Fibroblast of mammary gland (primary cell): ENCODE results near the gene CREB3L1.
A peak's percentile ranks its signal among the peaks of the same experiment; 100 is the strongest.

Experiments used
- DNase-seq: peaks from one replicate; pipeline ENCODE4 v3.0.0-alpha.2; 2010; ENCODE audit warnings: low read depth
- H3K4me3 ChIP-seq: 2 replicates; pipeline ENCODE4 v1.5.1; 2011; ENCODE audit warnings: low read depth, mild to moderate bottlenecking, low read length, moderate library complexity; ENCODE audit not compliant: control insufficient read depth
- CTCF ChIP-seq: conservative IDR thresholded peaks from 2 replicates; pipeline ENCODE4 v1.5.1; 2011; ENCODE audit warnings: low read depth, low read length, inconsistent platforms; ENCODE audit not compliant: control insufficient read depth, insufficient read depth

CREB3L1 gene

GRCh38 chr11:46238078-46238966 lies 39.1 kb upstream of the CREB3L1 start:
- H3K4me3 ChIP-seq: peak overlapping the region; percentile 59
- peak; percentile 65 for DNase-seq
- no peak for TF ChIP-seq CTCF

GRCh38 chr11:46238967-46239800 lies 38.3 kb upstream of the CREB3L1 start:
- H3K4me3 ChIP-seq: peak overlapping the region; percentile 59
- DNase-seq: peak; percentile 82
- TF ChIP-seq CTCF: peak; percentile 59

DNA sequence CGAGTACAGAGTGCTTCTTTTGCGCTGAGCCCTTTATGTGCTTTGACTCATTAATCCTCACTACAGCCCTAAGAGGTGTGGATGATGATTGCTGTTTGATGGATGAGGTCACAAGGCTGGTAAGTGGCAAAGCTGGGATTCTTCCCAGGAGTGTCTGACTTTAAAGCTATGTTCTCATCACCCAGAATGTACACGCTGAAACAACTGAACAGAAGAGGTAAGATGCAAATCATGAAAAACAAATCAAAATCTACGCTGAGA lies 37.7 kb upstream of the CREB3L1 start:
- H3K4me3 ChIP-seq: no peak overlapping the region
- TF ChIP-seq CTCF: no peak
- DNase-seq: peak; percentile 76

DNA sequence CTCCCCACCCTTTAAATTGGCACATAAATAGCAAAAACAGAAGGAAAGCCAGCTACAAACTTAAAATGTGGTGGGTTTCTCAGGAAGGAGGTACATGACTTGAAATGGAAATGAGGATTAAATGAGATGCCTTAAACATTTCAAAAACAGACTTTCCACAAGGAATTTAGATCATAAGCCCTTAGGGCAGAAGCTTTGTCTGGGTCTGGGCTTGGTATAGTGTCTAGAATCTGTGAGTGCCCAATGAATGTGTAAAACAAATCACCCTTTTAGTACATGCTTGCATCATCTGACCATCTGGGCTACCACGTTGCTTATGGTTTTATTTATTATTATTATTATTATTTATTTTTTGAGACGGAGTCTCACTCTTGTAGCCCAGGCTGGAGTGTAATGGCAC lies 37.1 kb upstream of the CREB3L1 start:
- H3K4me3 ChIP-seq: no peak overlapping the region
- no peak for DNase-seq
- no peak for TF ChIP-seq CTCF

- TF ChIP-seq CTCF: no peak
- DNase-seq: peak; percentile 25
- no peak overlapping the region for H3K4me3 ChIP-seq
Observed at GRCh38 chr11:46240861-46241260, 36.6 kb upstream of the CREB3L1 start.

DNA sequence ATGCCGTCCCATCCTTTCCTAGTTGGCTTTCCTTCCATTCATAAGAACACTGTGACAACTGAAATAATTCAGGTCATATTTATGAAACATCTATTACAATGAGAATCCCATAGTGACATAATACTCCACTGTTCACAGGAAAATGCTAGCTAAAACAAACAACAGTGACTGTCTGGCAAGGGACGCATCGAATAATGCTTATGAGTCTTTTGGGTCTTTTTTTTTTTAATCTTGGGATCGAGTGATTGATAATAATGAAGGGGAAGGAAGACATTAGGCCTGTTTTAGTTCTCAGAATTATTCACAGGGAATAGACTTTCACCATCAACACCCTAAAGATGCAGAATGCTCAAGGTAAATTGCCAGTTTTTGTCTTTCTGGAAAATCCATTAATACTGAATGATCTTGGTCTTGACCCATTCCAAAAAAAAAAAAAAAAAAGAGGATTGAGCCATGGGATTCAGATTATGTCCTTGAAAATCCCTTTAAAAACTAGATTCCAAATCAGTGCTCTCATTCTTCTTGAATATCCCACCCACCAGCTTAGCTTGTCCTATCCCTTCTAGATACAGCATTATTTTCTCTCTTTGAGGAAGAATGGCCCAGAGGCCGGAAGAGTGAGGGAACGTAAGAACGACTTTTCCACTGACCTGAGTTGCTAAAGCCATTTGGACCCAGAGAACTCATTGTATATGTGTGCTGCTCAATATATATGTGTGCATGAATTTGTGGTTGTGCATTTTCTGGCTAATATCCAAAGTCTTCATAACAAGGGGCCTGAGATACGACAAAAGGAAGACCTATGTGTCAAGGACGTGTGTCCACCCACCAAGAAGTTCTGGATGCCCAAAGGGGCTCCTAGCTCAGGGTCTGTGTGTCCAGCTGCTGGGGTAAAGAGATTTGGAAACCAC lies 35.2 kb upstream of the CREB3L1 start:
- TF ChIP-seq CTCF: no peak
- no peak for DNase-seq
- peak overlapping the region; percentile 51 for H3K4me3 ChIP-seq
